IPS-15b (cell line): ENCODE results near the gene TM6SF1.
"Not testable (repeated sequence)": the region's sequence is repeated elsewhere in the genome, so short reads cannot be mapped to it uniquely, and the experiment has no call there.

ENCODE experiments used
- H3K27me3 ChIP-seq: one replicate; pipeline ENCODE4 v1.6.1; 2013; ENCODE audit warnings: low read length; ENCODE audit not compliant: control insufficient read depth, insufficient read depth
- H3K36me3 ChIP-seq: one replicate; pipeline ENCODE4 v1.6.1; 2013; ENCODE audit warnings: low read length; ENCODE audit not compliant: control insufficient read depth, insufficient read depth
- H3K4me1 ChIP-seq: one replicate; pipeline ENCODE4 v1.6.1; 2013; ENCODE audit warnings: mild to moderate bottlenecking, low read length; ENCODE audit not compliant: control insufficient read depth, insufficient read depth
- H3K4me3 ChIP-seq: one replicate; pipeline ENCODE4 v1.5.1; 2013; ENCODE audit warnings: low read depth, low read length
- H3K9ac ChIP-seq: one replicate; pipeline ENCODE4 v1.6.1; 2013; ENCODE audit warnings: low read depth, mild to moderate bottlenecking, low read length
- H3K9me3 ChIP-seq: one replicate; pipeline ENCODE4 v1.6.1; 2013; ENCODE audit warnings: mild to moderate bottlenecking, low read length; ENCODE audit not compliant: control insufficient read depth, insufficient read depth

The TM6SF1 gene

GRCh38 chr15:83127547-83128150 is 20.2 kb downstream of the TM6SF1 start:
- no peaks in the 10 kb centered on the region for H3K4me1 ChIP-seq
- H3K27me3 ChIP-seq = no peaks in the 10 kb centered on the region
- no peaks in the 10 kb centered on the region for H3K9me3 ChIP-seq
- H3K4me3 ChIP-seq = no peak overlapping the region
- H3K9ac ChIP-seq = no peak overlapping the region
- H3K36me3 ChIP-seq = no peaks in the 10 kb centered on the region

DNA sequence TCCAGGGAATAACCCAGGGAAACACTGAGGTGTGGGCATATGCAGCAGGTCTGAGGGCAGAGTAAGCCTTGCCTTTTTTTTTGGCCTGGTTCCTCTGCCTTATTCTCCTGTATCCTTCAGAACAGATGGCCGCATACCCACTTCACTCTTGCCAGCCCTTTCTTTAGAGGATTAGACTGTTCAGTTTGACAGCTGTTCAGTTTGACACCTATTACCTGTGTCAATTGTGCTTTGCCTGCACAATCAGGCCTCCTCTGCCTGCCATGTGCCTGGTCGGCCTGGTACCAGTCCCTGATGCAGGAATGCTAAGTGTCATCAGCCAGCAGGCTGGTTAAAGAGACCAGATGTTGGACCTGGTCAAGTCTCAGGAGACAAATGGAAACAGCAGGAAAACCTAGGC is 22.3 kb downstream of the TM6SF1 start:
- Histone ChIP-seq H3K9me3 (no peaks in the 10 kb centered on the region), H3K4me1 (no peaks in the 10 kb centered on the region), H3K36me3 (no peaks in the 10 kb centered on the region), H3K4me3 (no peak overlapping the region), H3K27me3 (no peaks in the 10 kb centered on the region), H3K9ac (no peak overlapping the region)

- Histone ChIP-seq H3K27me3 (no peaks in the 10 kb centered on the region), H3K9ac (no peak overlapping the region), H3K9me3 (no peaks in the 10 kb centered on the region), H3K4me3 (no peak overlapping the region), H3K4me1 (no peaks in the 10 kb centered on the region), H3K36me3 (no peaks in the 10 kb centered on the region)
Measured at GRCh38 chr15:83132861-83133523, 25.5 kb downstream of the TM6SF1 start.

- H3K9me3 ChIP-seq = not testable (repeated sequence)
Measured at GRCh38 chr15:83142151-83142550, 34.7 kb downstream of the TM6SF1 start.

DNA sequence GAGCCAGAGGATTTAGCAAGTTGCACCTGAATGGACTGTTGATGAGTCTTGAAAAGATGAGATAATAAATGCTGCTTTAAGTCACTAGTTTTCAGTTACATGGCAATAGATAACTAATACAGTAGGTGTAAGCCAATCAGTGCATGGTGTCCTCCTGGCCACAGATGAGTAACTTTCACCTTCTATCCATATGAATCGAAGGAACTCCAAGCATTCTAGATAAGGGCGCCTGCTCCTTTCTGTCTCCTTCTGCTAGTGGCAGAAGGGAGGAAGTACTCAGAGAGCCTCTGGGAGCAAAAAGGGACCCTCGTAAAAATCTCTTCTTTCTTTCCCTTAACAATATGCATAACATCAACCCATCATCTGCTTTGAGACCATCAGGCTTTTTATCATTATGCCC is 37.3 kb downstream of the TM6SF1 start:
- Histone ChIP-seq H3K4me3 (no peak overlapping the region), H3K27me3 (no peaks in the 10 kb centered on the region), H3K4me1 (no peaks in the 10 kb centered on the region), H3K36me3 (peaks cover 3% of the 10 kb centered on the region), H3K9ac (no peak overlapping the region), H3K9me3 (no peaks in the 10 kb centered on the region)

More at GRCh38 chr15:83142151-83142550, 34.7 kb downstream of the TM6SF1 start:
- not testable (repeated sequence) for H3K4me3 ChIP-seq, H3K4me1 ChIP-seq, H3K9ac ChIP-seq, H3K36me3 ChIP-seq, H3K27me3 ChIP-seq

DNA sequence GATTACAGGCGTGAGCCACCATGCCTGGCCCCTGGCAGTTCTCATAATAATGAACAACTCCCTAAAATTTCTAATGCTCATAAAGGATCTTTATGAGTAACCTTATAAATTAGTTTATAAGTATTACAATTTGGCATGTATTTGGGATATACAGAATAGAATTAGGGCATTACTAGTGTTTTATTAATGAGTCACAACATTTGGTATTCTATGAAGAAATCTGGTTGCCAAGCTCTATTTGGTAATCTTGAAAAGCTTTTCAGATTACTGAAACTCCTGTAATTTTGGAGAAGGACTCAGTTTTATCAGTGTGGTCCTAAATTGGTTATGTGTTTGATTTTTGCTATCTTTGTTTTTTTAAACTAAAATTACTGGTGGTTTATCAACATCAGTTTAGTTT is 45.8 kb downstream of the TM6SF1 start:
- peaks cover 9% of the 10 kb centered on the region for H3K36me3 ChIP-seq
- no peak overlapping the region for H3K4me3 ChIP-seq

GRCh38 chr15:83155942-83156341 is 48.5 kb downstream of the TM6SF1 start:
- H3K27me3 ChIP-seq = no peaks in the 10 kb centered on the region
- H3K4me3 ChIP-seq = no peak overlapping the region
- H3K9me3 ChIP-seq = no peaks in the 10 kb centered on the region
- no peak overlapping the region for H3K9ac ChIP-seq
- H3K36me3 ChIP-seq = peaks cover 4% of the 10 kb centered on the region
- no peaks in the 10 kb centered on the region for H3K4me1 ChIP-seq

More for the DNA sequence above, 45.8 kb downstream of the TM6SF1 start:
- Histone ChIP-seq H3K27me3 (no peaks in the 10 kb centered on the region), H3K4me1 (no peaks in the 10 kb centered on the region), H3K9me3 (no peaks in the 10 kb centered on the region), H3K9ac (no peak overlapping the region)

- Histone ChIP-seq H3K27me3 (no peaks in the 10 kb centered on the region), H3K9ac (no peak overlapping the region), H3K9me3 (no peaks in the 10 kb centered on the region), H3K36me3 (peaks cover 4% of the 10 kb centered on the region), H3K4me3 (no peak overlapping the region), H3K4me1 (no peaks in the 10 kb centered on the region)
Measured at GRCh38 chr15:83158393-83158792, 50.9 kb downstream of the TM6SF1 start.

DNA sequence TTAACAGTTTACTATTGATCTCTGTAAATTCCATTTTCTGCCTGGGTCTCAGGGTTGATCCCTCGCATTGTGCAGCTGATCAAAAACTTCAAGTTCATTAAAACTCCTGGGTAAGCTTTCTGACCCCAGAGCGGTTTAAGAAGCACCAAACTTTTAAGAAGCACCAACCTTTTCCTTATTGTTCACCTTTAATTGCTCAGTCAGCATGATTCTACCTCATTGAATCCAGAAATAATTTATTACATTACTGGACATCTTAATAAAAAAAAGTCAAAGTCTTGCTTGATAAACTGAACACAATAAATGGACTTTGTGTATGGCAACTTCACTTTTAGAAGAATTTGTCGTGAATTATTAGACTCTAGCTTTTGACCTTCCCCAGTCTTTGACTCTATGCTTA is 53.3 kb downstream of the TM6SF1 start:
- H3K9me3 ChIP-seq = no peaks in the 10 kb centered on the region
- H3K4me3 ChIP-seq = no peak overlapping the region
- H3K4me1 ChIP-seq = no peaks in the 10 kb centered on the region
- no peak overlapping the region for H3K9ac ChIP-seq
- peaks cover 4% of the 10 kb centered on the region for H3K36me3 ChIP-seq
- H3K27me3 ChIP-seq = no peaks in the 10 kb centered on the region

DNA sequence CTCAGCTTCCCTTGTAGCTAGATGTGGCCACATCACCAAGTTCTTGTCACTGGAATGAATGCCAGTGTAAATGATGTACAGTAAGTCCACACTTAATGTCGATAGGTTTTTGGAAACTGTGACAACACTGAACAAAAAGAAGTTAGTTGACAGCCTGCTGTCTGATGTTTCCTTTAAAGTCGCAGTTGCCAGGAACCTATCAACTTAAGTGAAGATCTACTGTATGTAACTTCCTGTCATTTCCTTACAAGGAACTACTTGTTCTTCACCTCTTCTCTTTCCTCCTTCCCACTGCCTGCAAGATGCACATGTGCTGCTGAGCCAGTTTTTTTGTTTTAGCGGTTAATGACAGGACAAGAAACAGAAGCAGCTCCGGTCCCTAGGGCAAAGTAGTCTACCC is 55.6 kb downstream of the TM6SF1 start:
- H3K4me1 ChIP-seq = peaks cover 2% of the 10 kb centered on the region
- H3K36me3 ChIP-seq = no peaks in the 10 kb centered on the region

DNA sequence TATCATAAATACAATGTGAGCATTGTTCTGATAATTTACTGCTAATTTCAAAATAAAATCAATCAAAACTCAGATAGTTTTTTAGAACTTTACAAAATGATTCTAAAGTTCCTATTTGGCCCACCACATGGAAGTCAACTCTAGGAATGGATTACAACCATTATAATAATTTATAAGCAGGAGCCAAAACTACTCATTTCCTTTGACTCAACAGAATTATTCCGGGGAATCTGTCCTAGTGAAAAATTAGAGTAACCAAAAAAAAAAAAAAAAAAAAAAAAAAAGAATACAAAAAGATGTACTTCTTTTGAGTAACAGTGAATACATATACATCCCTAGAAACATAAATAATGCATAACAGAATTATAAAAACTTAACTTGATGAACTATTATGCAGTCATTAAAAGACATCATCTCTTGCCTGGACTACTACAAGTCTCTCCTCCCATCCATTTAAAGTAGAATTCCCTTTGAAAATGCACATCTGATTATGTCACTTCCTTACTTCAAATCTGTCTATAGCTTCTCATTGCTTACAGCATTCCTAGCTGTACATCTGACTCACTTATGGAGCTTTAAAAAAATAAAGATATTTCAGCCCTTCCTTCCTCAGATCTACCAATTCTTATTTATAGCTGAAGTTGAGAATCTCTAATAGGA is 56.8 kb downstream of the TM6SF1 start:
- no peaks in the 10 kb centered on the region for H3K9me3 ChIP-seq
- H3K27me3 ChIP-seq = no peaks in the 10 kb centered on the region
- H3K4me1 ChIP-seq = peaks cover 2% of the 10 kb centered on the region
- H3K9ac ChIP-seq = no peak overlapping the region
- no peak overlapping the region for H3K4me3 ChIP-seq
- no peaks in the 10 kb centered on the region for H3K36me3 ChIP-seq

More for the DNA sequence above, 55.6 kb downstream of the TM6SF1 start:
- H3K9ac ChIP-seq = no peak overlapping the region
- no peaks in the 10 kb centered on the region for H3K27me3 ChIP-seq
- H3K9me3 ChIP-seq = no peaks in the 10 kb centered on the region
- no peak overlapping the region for H3K4me3 ChIP-seq
